Colonic mucosa (tissue), 4 donors: ENCODE results near the gene ZNF277. TPM values are rescaled to one million over a fixed set of nuclear protein-coding genes. Genes with fewer than 3 reads are reported as not detected.
A peak's percentile ranks its signal among the peaks of the same experiment; 100 is the strongest.

Experiments used
- DNase-seq: peaks from one replicate; pipeline ENCODE4 v3.0.0-alpha.2; 2020
- H3K27ac ChIP-seq: fragments of 200-600 bp; one replicate; pipeline ENCODE4 v1.8.0; 2021
- H3K27me3 ChIP-seq: fragments of 200-600 bp; one replicate; pipeline ENCODE4 v1.8.0; 2021
- H3K36me3 ChIP-seq: fragments of 200-600 bp; one replicate; pipeline ENCODE4 v1.8.0; 2021
- H3K4me1 ChIP-seq: fragments of 200-600 bp; one replicate; pipeline ENCODE4 v1.8.0; 2021; ENCODE audit warnings: mild to moderate bottlenecking
- H3K4me3 ChIP-seq: fragments of 200-600 bp; one replicate; pipeline ENCODE4 v1.8.0; 2021
- H3K9ac ChIP-seq, 2 donors: one replicate each; pipeline ENCODE4 v1.7.0; 2013; ENCODE audit warnings: control low read depth in 2 of 2, low read depth in 2 of 2, low read length in 2 of 2
- H3K9me3 ChIP-seq: fragments of 200-600 bp; one replicate; pipeline ENCODE4 v1.8.0; 2021
- intact Hi-C: fragments of 100-400 bp; cut with DNase I; formaldehyde crosslinking; loops from one replicate; pipeline ENCODE4 v1.14.1; 2022
- total RNA-seq, 2 donors: library from RNA; stranded (reverse); fragmentation: NEBNext Ultra II Directional in 1 of 2; extraction: Animal tissue kit (Norgen Biotek cat#: 25700) in 1 of 2; gene quantifications; one replicate each; pipeline ENCODE4 v1.2.1, GENCODE V29; 2021
- TF ChIP-seq, protein P1 (sequence below): fragments of 200-600 bp; IDR thresholded peaks from one replicate; pipeline ENCODE4 v1.8.0; 2022; ENCODE audit warnings: antibody characterized with exemption, mild to moderate bottlenecking
- donor health status: healthy.
- donor health status: DM: no; HTN: no; CAD: no.
- donor health status: DM: no; HTN: no; CAD: no.

The ZNF277 gene
- total RNA-seq, 2 donors from 2014 or later: 14.1 to 27.4 TPM

- TF ChIP-seq, protein P1, sequence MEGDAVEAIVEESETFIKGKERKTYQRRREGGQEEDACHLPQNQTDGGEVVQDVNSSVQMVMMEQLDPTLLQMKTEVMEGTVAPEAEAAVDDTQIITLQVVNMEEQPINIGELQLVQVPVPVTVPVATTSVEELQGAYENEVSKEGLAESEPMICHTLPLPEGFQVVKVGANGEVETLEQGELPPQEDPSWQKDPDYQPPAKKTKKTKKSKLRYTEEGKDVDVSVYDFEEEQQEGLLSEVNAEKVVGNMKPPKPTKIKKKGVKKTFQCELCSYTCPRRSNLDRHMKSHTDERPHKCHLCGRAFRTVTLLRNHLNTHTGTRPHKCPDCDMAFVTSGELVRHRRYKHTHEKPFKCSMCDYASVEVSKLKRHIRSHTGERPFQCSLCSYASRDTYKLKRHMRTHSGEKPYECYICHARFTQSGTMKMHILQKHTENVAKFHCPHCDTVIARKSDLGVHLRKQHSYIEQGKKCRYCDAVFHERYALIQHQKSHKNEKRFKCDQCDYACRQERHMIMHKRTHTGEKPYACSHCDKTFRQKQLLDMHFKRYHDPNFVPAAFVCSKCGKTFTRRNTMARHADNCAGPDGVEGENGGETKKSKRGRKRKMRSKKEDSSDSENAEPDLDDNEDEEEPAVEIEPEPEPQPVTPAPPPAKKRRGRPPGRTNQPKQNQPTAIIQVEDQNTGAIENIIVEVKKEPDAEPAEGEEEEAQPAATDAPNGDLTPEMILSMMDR: no peak
- intact Hi-C loops: no loop called here
- no peak for DNase-seq
- no peaks in the 10 kb centered on the region for H3K36me3 ChIP-seq
- H3K4me1 ChIP-seq: peaks cover 7% of the 10 kb centered on the region
- no peak overlapping the region for H3K27ac ChIP-seq
- no peak overlapping the region for H3K9ac ChIP-seq
- H3K4me3 ChIP-seq: no peak overlapping the region
- H3K9me3 ChIP-seq: no peaks in the 10 kb centered on the region
- H3K27me3 ChIP-seq: no peaks in the 10 kb centered on the region
These were observed 6.8 kb upstream of the ZNF277 start for GRCh38 chr7:112199672-112200071.

DNA sequence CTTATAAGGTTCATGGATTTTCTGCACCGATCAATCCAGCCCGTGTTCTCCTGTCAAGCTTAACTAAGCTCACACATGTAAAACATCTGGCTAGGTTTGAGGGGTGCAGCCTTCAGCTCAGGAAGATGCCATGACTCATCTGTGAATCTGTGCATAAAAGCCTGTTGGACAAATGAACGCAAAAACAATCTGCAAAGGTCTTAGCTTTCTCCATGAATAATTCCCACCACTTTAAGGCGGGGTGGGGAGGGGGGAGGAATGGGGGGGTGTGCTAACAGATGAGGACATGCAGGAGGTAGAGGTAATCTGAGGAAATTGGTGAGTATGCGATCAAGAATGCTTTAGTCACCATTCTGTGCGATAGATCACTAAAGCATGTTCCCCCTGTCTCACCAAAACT lies 5.1 kb upstream of the ZNF277 start:
- H3K27ac ChIP-seq: no peak overlapping the region
- H3K27me3 ChIP-seq: no peaks in the 10 kb centered on the region
- H3K4me1 ChIP-seq: peaks cover 7% of the 10 kb centered on the region
- no peak overlapping the region for H3K9ac ChIP-seq
- TF ChIP-seq, protein P1: no peak
- intact Hi-C loops: no loop called here
- DNase-seq: no peak
- H3K4me3 ChIP-seq: no peak overlapping the region
- no peaks in the 10 kb centered on the region for H3K36me3 ChIP-seq
- H3K9me3 ChIP-seq: no peaks in the 10 kb centered on the region

- TF ChIP-seq, protein P1: no peak
- H3K4me3 ChIP-seq: no peak overlapping the region
These were observed 4.7 kb upstream of the ZNF277 start for GRCh38 chr7:112201839-112202238.

DNA sequence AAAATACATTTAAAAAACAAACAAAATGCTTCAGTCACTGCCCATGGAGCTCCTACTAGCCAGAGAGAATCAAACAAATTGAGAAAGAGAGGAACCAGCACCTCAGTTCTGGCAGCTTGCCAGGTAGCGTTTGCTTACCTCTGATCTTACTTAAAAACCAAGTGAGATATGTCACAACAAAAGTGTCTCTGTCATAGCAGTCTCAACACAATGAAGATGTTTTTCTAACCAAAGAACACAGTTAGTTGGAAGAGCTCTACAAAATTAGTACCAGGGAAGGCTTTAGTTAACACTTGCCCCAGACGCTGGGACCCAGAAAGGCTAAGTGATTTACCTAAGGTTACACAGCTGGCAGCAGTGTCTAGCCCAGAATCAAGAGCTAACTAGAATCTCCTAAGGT lies 3.7 kb upstream of the ZNF277 start:
- intact Hi-C loops: no loop called here

More at GRCh38 chr7:112201839-112202238, 4.7 kb upstream of the ZNF277 start:
- no peak overlapping the region for H3K27ac ChIP-seq
- no peak overlapping the region for H3K9ac ChIP-seq
- no peaks in the 10 kb centered on the region for H3K27me3 ChIP-seq
- no peaks in the 10 kb centered on the region for H3K36me3 ChIP-seq
- intact Hi-C loops: no loop called here
- no peaks in the 10 kb centered on the region for H3K9me3 ChIP-seq
- H3K4me1 ChIP-seq: peaks cover 7% of the 10 kb centered on the region
- no peak for DNase-seq

DNA sequence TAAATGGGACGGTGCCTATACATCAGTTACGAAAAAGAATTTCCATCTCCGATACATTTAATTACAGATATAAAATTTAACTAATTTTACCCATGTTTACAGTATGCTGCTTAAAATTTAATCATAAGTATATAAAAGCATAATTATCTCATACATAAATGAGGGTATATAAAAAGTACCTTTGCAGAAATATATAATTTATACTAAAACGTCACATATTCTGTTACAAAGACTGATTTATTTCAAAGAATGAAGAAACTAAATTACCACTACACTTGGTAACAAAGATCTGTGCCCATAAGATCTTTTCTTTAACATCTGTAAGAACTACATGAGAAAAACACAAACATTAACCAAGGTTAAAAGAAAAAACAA lies 3.1 kb upstream of the ZNF277 start:
- Histone ChIP-seq H3K4me1 (peaks cover 7% of the 10 kb centered on the region), H3K36me3 (no peaks in the 10 kb centered on the region), H3K27ac (no peak overlapping the region), H3K27me3 (no peaks in the 10 kb centered on the region), H3K4me3 (no peak overlapping the region), H3K9me3 (no peaks in the 10 kb centered on the region), H3K9ac (no peak overlapping the region)
- intact Hi-C loops: no loop called here
- TF ChIP-seq, protein P1: no peak
- no peak for DNase-seq

More for the DNA sequence above, 3.7 kb upstream of the ZNF277 start:
- Histone ChIP-seq H3K27ac (no peak overlapping the region), H3K9ac (no peak overlapping the region), H3K4me3 (no peak overlapping the region), H3K9me3 (no peaks in the 10 kb centered on the region), H3K36me3 (no peaks in the 10 kb centered on the region), H3K4me1 (peaks cover 7% of the 10 kb centered on the region), H3K27me3 (no peaks in the 10 kb centered on the region)
- TF ChIP-seq, protein P1: no peak
- peak; percentile 23 for DNase-seq
